WERI-Rb-1 (cell line): ENCODE results near the gene CNOT8.
A peak's percentile ranks its signal among the peaks of the same experiment; 100 is the strongest.

ENCODE experiments used
- DNase-seq: peaks from one replicate; pipeline ENCODE4 v3.0.0-alpha.2; 2020
- H3K27ac ChIP-seq: fragments of 250-450 bp; sonication (Bioruptor Pico); 2 replicates; pipeline ENCODE4 v1.5.1; 2020; ENCODE audit warnings: mild to moderate bottlenecking, moderate library complexity
- H3K27me3 ChIP-seq: fragments of 250-450 bp; sonication (Bioruptor Pico); 2 replicates; pipeline ENCODE4 v1.5.1; 2021; ENCODE audit warnings: mild to moderate bottlenecking, low read depth, moderate library complexity; ENCODE audit not compliant: insufficient read depth, severe bottlenecking
- H3K36me3 ChIP-seq: fragments of 250-450 bp; sonication (Bioruptor Pico); 2 replicates; pipeline ENCODE4 v1.5.1; 2020; ENCODE audit warnings: mild to moderate bottlenecking, moderate library complexity
- H3K4me3 ChIP-seq: 2 replicates; pipeline ENCODE4 v1.5.1; 2011; ENCODE audit warnings: low read depth, mild to moderate bottlenecking, control low read depth, low read length
- H3K9me3 ChIP-seq: fragments of 250-450 bp; sonication (Bioruptor Pico); 2 replicates; pipeline ENCODE4 v1.5.1; 2021; ENCODE audit warnings: mild to moderate bottlenecking, moderate library complexity; ENCODE audit not compliant: severe bottlenecking
- TF ChIP-seq, protein P1 (sequence below): IDR thresholded peaks from 2 replicates; pipeline ENCODE4 v1.5.1; 2011; ENCODE audit warnings: low read depth, mild to moderate bottlenecking, control low read depth, inconsistent platforms, low read length

CNOT8 gene

DNA sequence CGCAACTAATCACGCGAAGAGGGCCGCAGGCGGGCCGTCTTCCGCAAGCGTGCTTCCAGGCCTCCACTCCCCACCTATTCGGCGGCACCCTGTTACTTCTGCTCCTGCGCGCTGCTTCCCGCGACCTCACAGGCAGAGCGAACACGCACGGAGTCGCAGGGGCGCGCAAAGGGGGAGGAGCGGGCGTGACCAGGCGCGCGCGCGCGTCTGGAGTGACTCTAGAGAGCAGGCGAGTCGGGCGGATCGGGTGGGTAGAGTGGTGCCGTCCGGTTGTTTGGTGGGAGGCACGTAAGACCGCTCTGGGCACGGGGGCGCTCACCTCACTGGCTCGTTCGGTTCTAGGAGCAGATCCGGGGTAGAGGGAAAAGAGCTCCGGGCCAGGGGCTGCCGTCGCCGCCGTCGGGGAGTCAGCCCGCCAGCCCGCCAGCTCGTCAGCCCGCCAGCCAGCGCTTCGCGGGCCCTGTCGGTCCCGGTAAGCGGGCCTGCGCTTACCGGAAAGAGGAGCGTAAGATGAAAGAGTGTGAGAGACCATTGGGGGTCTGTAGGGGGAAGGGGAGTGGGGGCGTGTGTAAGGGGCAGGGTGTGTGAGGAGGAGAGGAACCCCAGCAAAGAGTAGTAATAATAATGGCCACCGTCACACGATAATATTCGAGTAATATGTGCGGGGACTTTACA, at the start of gene CNOT8:
Gene CNOT8 (plus strand): TSS at position 331 of the 675 bp plus-strand sequence. CDS start 4,652 bp downstream, outside the sequence.
- peak; percentile 99 for DNase-seq
- H3K4me3 ChIP-seq, result peak within 1 kb of the TSS; percentile 91
- H3K27me3 ChIP-seq, result no peaks in the 10 kb centered on the region
- H3K36me3 ChIP-seq, result peaks cover 9% of the 10 kb centered on the region
- TF ChIP-seq, protein P1, sequence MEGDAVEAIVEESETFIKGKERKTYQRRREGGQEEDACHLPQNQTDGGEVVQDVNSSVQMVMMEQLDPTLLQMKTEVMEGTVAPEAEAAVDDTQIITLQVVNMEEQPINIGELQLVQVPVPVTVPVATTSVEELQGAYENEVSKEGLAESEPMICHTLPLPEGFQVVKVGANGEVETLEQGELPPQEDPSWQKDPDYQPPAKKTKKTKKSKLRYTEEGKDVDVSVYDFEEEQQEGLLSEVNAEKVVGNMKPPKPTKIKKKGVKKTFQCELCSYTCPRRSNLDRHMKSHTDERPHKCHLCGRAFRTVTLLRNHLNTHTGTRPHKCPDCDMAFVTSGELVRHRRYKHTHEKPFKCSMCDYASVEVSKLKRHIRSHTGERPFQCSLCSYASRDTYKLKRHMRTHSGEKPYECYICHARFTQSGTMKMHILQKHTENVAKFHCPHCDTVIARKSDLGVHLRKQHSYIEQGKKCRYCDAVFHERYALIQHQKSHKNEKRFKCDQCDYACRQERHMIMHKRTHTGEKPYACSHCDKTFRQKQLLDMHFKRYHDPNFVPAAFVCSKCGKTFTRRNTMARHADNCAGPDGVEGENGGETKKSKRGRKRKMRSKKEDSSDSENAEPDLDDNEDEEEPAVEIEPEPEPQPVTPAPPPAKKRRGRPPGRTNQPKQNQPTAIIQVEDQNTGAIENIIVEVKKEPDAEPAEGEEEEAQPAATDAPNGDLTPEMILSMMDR, result no peak
- peak within 1 kb of the TSS; percentile 95 for H3K27ac ChIP-seq
- H3K9me3 ChIP-seq, result no peaks in the 10 kb centered on the region

DNA sequence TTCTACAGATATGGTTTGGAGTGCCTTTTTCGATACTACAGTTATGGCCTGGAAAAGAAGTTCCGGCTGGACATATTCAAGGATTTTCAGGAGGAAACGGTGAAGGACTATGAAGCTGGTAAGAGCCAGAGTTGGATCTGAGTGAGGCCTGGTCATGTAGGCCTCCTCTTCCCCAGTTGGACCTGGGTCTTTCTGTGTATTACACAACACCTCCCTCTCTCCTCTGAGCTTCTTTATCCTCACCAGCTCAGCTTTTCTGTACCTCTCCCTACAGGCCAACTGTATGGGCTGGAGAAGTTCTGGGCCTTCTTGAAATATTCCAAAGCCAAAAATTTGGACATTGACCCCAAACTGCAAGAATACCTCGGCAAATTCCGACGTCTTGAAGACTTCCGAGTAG, 47.2 kb upstream of the CNOT8 start:
- Histone ChIP-seq H3K36me3 (peaks cover 89% of the 10 kb centered on the region), H3K4me3 (no peak overlapping the region), H3K27me3 (no peaks in the 10 kb centered on the region), H3K9me3 (no peaks in the 10 kb centered on the region), H3K27ac (no peak overlapping the region)
- no peak for DNase-seq
- TF ChIP-seq, protein P1, result no peak

- no peak overlapping the region for H3K4me3 ChIP-seq
- H3K36me3 ChIP-seq, result peaks cover 88% of the 10 kb centered on the region
- TF ChIP-seq, protein P1, result peak; percentile 65
- no peaks in the 10 kb centered on the region for H3K27me3 ChIP-seq
- no peak overlapping the region for H3K27ac ChIP-seq
- no peaks in the 10 kb centered on the region for H3K9me3 ChIP-seq
- peak; percentile 63 for DNase-seq
Observed at GRCh38 chr5:154811653-154812465, 46.6 kb upstream of the CNOT8 start.

- Histone ChIP-seq H3K27me3 (no peaks in the 10 kb centered on the region), H3K36me3 (peaks cover 82% of the 10 kb centered on the region), H3K9me3 (no peaks in the 10 kb centered on the region), H3K4me3 (no peak overlapping the region), H3K27ac (no peak overlapping the region)
- TF ChIP-seq, protein P1, result no peak
- DNase-seq, result no peak
Observed at GRCh38 chr5:154813158-154813557, 45.3 kb upstream of the CNOT8 start.

DNA sequence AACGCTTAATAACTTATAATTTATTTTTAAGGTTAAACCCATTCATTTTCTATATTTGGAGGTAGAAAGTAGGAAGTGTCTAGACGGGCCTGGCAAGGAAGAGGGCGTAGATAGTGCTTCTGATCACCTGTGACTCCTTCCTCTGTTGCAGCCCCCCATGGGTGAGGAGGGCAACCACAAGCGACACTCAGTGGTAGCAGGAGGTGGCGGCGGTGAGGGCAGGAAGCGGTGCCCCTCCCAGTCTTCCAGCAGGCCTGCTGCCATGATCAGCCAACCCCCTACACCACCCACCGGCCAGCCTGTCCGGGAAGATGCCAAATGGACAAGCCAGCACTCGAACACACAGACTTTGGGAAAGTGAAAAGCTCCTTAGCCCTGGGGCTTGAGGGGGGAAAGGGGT, 44.7 kb upstream of the CNOT8 start:
- DNase-seq, result no peak
- Histone ChIP-seq H3K36me3 (peaks cover 82% of the 10 kb centered on the region), H3K9me3 (no peaks in the 10 kb centered on the region), H3K27me3 (no peaks in the 10 kb centered on the region), H3K4me3 (no peak overlapping the region), H3K27ac (no peak overlapping the region)
- TF ChIP-seq, protein P1, result no peak
